GM19395 (cell line): Measurements from ENCODE around the gene LUC7L.
"Not testable (repeated sequence)": the region's sequence is repeated elsewhere in the genome, so short reads cannot be mapped to it uniquely, and the experiment has no call there.

Experiments used
- ATAC-seq: cut with Tn5 transposase; IDR thresholded peaks from one replicate; pipeline ENCODE4 v1.9.1; 2021; ENCODE audit warnings: mild to moderate bottlenecking, moderate library complexity; ENCODE audit not compliant: unreplicated experiment

The LUC7L gene

GRCh38 chr16:264440-264951 is 35.2 kb upstream of the LUC7L start:
- ATAC-seq, result no peak

GRCh38 chr16:263944-264343 is 34.7 kb upstream of the LUC7L start:
- no peak for ATAC-seq

DNA sequence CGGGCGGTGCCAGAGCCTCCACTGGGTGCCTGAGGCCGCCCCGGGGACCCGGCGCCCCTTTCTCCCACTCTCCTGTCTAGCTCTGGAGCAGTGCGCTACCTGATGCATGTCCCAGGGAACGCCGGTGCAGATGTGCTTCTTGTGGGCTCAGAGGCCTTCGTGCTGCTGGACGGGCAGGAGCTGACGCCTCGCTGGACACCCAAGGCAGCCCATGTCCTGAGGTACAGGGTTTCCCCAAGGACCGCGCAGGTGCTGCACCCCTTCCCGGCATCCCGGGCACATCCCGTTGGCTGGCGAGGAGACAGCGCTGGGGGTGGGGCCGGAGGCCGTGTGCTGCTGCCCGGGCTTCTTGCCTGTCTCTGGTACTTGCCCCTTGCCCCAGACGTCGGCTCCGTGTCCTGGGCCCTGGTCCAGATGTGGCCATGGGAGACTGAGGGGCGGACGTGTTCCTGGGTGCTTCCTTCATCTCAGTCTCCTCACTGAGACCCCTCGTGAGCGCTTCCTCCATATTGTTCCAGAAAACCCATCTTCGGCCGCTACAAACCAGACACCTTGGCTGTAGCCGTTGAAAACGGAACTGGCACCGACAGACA is 34.0 kb upstream of the LUC7L start:
- ATAC-seq, result no peak

- ATAC-seq, result no peak
Observed at GRCh38 chr16:262121-262745, 33.0 kb upstream of the LUC7L start.

DNA sequence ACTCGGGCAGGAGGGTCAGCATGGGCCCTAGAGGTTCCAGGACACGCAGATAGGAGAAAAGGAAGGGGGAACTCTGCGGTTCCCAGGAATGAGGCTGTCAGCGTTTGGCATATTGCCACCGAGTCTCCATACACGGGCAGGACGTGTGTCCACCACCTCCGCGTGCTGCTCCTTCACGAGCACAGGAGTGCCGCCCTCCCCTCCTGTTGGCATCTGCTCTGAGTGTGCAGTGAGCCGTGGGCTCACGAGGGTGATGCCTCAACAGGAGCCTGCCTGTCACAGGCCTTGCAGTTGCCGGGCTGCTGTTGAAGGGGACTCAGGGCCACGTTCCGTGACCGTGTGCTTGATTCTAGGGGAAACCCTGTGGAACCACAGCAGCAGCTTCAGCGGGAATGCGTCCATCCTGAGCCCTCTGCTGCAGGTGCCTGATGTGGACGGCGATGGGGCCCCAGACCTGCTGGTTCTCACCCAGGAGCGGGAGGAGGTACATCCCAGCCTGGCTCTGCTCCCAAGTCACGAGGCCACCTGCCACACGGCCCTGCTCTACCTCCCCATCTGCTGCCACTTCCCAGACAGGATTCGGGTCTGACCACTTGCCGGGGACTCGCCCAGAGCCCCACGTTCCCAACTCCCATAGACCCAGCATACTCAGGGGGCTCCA is 31.9 kb upstream of the LUC7L start:
- no peak for ATAC-seq

DNA sequence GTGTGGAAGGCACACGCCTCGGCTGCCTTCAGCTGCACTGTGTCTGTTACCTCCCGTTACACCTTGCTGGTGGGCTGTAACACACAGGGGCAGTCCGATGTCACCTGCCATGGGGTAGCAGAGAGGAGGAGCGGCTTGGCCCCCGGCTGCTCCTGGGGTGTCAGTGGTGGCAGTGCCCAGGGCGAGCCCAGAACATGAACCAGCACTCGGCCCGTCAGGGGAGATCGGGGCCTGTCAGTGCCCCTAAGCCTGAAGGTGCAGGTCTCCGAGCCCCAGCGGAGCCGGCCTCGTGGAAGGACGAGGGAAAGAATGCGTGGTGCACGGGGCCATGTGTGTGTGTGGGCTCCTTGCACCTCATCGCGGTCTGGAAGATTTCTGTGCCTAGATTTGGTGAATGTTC is 31.1 kb upstream of the LUC7L start:
- no peak for ATAC-seq

- ATAC-seq, result no peak
Observed at GRCh38 chr16:259814-260253, 30.6 kb upstream of the LUC7L start.

DNA sequence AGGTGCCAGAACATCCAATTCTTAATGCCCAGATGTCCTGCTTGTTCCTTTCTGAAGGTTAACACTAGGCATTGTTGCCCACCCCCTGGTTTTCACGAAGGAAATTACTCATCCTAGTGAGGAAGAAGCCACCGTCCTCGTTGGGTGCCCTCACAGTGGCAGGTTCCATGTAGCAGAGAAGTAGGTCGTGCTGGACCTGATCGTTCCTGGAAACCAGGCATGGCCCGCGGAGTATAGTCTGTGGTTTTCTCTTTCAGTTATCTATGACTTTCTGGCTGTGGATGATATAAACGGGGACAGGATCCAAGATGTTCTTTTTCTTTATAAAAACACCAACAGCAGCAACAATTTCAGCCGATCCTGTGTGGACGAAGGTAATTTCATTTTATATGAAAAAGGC is 30.0 kb upstream of the LUC7L start:
- no peak for ATAC-seq

GRCh38 chr16:258091-258490 is 28.8 kb upstream of the LUC7L start:
- not testable (repeated sequence) for ATAC-seq

- no peak for ATAC-seq
Observed at GRCh38 chr16:255183-255582, 25.9 kb upstream of the LUC7L start.

DNA sequence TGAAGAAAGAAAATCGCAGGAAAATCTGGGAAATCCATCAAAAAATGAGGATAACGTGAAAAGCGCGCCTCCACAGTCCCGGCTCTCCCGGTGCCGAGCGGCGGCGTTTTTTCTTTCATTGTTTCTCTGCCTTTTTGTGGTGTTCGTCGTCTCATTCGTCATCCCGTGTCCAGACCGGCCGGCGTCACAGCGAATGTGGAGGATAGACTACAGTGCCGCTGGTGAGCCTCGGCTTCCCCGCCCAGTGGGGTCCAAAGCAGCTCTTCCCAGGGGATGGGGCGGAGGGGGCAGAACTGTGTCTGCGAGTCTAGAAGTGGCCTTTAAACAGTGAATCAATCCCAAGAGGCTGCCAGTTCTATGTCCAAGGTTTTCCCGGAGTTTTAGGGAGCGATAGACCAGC is 25.2 kb upstream of the LUC7L start:
- no peak for ATAC-seq

GRCh38 chr16:253833-254232 is 24.6 kb upstream of the LUC7L start:
- no peak for ATAC-seq

- ATAC-seq, result no peak
Observed at GRCh38 chr16:252366-253337, 23.4 kb upstream of the LUC7L start.

- no peak for ATAC-seq
Observed at GRCh38 chr16:249431-249830, 20.2 kb upstream of the LUC7L start.

DNA sequence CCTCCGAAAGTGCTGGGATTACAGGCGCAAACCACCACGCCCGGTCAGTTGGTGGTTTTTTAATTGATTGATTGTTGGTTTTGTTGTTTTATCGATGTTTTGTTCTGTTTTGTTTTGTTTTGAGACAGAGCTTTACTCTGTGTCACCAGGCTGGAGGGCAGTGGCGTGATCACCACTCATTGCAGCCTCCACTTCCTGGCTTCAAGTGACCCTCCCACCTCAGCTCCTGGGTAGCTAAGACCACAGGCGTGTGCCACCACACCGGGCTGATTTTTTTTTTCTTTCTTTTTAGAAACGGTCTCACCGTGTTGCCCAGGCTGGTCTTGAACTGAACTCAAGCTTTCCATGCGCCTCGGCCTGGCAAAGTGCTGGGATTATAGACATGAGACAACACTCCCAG is 17.8 kb upstream of the LUC7L start:
- no peak for ATAC-seq

DNA sequence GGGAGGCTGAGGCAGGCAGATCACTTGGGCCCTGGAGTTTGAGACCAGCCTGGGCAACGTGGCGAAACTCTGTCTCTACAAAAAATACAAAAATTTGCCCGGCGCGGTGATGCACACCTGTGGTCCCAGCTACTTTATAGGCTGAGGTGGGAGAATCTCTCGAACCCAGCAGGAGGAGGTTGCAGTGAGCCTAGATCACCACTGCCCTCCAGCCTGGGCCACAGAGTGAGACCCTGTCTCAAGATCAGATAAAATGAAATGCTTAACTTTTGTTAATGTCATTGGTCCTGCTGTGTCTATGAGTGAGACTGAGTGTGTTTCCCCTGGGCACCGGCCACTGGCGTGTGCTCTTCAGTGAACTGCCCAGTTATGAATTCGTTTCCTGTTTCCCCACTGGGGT is 15.9 kb upstream of the LUC7L start:
- no peak for ATAC-seq

- no peak for ATAC-seq
Observed at GRCh38 chr16:243348-243747, 14.1 kb upstream of the LUC7L start.

GRCh38 chr16:242281-242680 is 13.0 kb upstream of the LUC7L start:
- no peak for ATAC-seq

DNA sequence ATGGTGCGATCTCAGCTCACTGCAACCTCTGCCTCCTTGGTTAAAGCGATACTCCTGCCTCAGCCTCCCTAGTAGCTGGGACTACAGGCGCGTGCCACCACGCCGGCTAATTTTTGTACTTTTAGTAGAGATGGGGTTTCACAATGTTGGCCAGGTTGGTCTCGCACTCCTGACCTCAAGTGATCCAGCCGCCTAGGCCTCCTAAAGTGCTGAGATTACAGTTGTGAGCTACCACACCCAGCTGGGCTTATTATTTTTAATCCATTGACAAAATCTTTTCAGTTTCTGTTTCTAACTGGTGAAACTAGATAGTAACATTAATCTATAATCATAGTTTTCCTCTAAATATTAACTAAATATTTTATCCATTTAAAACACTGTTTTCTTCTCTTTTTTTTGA is 11.3 kb upstream of the LUC7L start:
- no peak for ATAC-seq

DNA sequence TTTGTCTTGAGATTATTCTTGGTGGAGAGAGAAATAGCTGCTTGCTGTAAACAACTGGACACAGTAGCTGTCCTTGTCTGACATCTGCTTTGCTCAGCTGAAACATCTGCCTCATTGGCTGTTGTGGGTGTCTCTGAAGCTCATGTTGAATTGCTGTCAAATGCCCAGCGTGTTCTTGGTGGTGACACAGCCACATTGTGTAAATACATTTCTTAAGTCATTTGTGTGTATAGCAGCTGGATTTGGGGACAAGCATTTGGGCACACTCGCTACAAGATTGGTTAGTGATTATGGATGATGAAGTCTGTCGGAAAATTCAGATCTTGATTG is 10.7 kb upstream of the LUC7L start:
- no peak for ATAC-seq
